Hepatocyte (in vitro differentiated cells): ENCODE results near the gene DNAH3.

Experiments
- EZH2 ChIP-seq: fragments of 200-600 bp; sonication (generic); IDR thresholded peaks from 2 replicates; pipeline ENCODE4 v1.6.1; 2016; ENCODE audit warnings: antibody characterized with exemption, mild to moderate bottlenecking, borderline replicate concordance
- TF ChIP-seq, protein P1 (sequence below): fragments of 200-600 bp; sonication (generic); IDR thresholded peaks from 2 replicates; pipeline ENCODE4 v1.5.1; 2016; ENCODE audit warnings: antibody characterized with exemption, mild to moderate bottlenecking; ENCODE audit not compliant: poor library complexity

DNA sequence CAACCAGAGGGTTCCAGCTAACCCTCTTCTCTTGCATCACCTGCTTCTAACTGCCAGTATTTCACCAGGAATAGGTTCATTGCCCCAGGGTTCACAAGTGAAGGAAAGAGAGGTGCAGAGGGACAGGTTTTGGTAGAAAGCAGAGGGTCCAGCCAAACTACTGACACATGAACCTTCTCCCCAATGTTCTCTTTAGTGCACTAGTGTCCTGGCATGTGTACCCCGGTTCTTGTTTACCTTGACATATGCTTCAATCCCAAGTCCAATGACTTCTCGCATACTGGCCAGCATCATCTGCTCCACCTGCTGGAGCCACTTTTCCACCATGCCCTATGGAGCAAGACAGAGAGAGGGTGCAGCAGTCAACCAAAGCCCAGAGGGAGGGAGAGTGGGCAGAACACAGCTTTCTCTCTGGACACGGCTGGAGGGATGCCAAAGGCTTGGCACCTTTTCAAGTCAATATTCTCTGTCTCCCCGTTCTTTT is 90.6 kb downstream of the DNAH3 start:
- TF ChIP-seq, protein P1, sequence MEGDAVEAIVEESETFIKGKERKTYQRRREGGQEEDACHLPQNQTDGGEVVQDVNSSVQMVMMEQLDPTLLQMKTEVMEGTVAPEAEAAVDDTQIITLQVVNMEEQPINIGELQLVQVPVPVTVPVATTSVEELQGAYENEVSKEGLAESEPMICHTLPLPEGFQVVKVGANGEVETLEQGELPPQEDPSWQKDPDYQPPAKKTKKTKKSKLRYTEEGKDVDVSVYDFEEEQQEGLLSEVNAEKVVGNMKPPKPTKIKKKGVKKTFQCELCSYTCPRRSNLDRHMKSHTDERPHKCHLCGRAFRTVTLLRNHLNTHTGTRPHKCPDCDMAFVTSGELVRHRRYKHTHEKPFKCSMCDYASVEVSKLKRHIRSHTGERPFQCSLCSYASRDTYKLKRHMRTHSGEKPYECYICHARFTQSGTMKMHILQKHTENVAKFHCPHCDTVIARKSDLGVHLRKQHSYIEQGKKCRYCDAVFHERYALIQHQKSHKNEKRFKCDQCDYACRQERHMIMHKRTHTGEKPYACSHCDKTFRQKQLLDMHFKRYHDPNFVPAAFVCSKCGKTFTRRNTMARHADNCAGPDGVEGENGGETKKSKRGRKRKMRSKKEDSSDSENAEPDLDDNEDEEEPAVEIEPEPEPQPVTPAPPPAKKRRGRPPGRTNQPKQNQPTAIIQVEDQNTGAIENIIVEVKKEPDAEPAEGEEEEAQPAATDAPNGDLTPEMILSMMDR: no peak
- TF ChIP-seq EZH2: no peak
